ENCODE data around the gene ZC2HC1C.
"Not testable (repeated sequence)": the region's sequence is repeated elsewhere in the genome, so short reads cannot be mapped to it uniquely, and the experiment has no call there.

The ZC2HC1C gene

DNA sequence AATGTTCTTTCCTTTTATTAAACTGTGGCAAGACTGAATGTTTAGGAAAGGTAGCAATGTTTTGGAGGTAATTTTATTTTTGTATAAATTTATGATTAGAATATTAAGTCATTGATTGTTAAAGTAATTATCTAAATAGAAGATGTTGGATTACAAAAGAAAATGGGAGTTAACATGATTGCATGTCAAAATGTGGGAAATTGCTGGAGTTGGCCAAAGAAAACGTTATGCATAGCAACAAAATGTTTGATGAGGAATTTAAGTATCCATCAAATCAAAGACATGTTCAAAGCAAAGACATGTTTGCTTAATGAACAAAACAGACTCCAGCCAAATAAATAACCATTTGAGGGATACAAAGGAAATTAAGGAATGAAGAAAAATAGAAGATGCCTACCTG, 15.0 kb upstream of the ZC2HC1C start:
- no peak for FAIRE-seq
- no peak for DNase-seq (ENCODE audit: low spot score)

- FAIRE-seq = no peak
- no peak for DNase-seq (ENCODE audit: low spot score)
Observed at GRCh38 chr14:75059642-75060041, 9.8 kb upstream of the ZC2HC1C start.

DNA sequence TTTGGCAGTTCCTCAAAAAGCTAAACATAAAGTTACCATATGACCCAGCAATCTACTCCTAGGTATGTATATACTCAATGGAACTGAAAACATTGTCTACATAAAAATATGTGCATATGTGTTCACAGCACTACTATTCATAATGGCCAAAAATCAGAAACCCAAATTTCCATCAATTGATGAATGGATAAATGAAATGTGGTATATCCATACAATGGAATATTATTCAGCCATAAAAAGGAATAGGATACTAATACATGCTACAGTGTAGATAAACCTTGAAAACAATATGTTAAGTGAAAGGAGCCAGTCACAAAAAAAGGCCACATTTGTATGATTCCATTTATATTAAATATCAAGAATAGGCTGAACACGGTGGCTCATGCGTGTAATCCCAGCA, 9.0 kb upstream of the ZC2HC1C start:
- FAIRE-seq (no peak), DNase-seq (ENCODE audit: low spot score) (no peak)

DNA sequence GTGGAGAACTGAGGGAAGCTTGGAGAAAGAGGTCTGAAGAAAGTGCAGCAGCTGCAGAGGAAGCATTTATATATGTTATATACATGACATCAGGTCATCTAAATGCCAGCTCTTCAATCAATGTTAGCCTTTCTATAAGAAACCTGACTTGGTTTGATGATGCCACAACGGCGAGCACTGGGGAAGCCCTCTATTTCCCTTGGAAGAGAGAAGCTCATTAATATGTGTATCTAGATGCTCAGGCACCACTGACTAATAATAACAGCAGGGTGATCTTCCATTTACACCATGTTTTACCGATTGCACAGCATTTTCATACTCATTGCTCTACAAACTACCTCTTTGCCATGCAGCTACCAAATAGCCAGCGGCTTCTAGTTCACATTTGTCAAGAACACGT, 6.4 kb upstream of the ZC2HC1C start:
- no peak for DNase-seq (ENCODE audit: low spot score)
- FAIRE-seq = no peak

DNA sequence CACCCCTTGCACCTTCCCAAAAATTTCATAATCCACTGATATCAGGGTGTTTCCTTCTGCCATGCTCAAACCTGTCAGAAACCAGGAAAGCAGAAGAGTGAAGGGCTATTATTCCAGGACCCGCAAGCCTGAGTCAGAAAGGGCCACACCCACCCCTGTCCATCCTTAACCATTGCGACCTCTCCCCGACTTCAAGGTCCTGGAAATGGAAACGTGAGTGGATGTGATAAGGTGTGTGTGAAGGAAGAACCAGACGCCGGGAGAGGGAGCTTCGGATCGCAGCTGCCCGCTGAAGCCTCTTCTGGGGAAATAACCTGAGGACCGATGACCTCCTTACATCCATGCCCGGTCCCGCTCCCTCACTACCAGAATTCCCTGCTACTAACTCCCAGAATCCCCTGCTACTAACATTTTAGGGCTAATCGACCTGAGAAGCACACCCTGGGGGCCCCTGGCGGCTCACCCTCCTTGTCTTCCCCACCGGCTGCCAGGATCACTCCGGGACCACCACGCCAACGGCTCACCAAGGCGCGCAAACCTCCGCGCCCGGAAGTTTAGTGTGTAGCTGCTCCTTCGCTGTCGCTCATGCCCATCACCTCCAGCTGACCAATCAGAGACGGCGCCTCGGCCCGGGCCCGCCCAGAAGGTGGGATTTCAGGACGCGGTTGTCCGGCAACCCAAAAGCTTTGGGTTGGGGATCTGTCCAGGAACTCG, 5.8 kb upstream of the ZC2HC1C start, which contains the start of gene ACYP1:
Gene ACYP1, minus strand, starts transcription at position 534 of the 714 bp plus-strand sequence. Its CDS starts 471 bp downstream, at position 63.
- FAIRE-seq = no peak
- peak; percentile 99 for DNase-seq (ENCODE audit: low spot score)

DNA sequence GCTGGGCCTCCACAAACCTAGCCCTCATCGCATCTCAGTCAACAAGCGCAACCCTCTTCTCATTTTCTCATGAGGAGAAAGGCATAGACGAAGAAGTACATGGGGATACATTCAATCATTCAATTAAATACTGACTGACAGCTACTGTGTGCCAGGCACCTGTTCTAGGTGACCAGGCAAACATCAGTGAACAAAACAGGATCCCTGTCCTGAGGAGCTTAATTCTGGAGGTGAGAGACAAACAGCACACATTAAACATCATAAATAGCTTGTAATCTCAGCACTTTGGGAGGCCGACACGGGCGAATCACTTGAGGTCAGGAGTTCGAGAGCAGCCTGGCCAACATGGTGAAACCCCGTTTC, 5.3 kb upstream of the ZC2HC1C start:
- FAIRE-seq (no peak), DNase-seq (ENCODE audit: low spot score) (no peak)

DNA sequence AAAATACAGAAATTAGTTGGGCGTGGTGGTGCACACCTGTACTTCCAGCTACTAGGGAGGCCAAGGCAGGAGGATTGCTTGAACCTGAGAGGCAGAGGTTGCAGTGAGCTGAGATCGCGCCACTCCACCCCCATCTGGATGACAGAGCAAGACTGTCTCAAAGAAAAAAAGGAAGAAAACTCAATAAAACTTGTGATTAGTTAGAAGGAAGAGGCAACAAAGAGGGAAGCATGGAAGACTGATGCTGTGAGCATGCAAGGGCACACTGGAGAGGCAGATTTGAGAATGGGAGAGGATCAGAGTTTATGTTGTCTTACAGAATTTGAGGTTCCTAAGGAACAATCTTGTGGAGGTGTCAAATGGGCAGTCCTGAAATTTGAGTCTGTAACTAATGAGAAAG, 2.8 kb upstream of the ZC2HC1C start:
- DNase-seq (ENCODE audit: low spot score) (no peak), FAIRE-seq (no peak)

DNA sequence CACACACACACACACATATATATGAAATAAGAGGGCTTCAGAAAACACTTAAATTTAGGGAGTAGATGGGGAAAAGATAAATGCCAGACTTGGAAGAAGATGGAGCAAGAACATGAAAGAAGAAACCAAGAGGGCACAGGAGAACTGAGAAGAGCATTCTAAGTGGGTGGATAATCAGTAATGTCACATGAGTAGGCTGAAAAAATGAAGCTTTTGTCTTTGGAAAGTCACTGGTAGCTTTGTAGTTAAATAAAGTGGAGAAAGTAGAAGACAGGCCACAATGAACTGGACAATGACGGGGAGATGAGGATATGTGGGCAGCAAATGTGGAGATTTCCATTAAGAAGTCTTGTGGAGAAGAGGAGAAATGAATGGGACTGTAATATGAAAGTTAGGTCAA, 2.2 kb upstream of the ZC2HC1C start:
- no peak for DNase-seq (ENCODE audit: low spot score)
- no peak for FAIRE-seq

GRCh38 chr14:75067765-75068164, 1.7 kb upstream of the ZC2HC1C start:
- not testable (repeated sequence) for FAIRE-seq; DNase-seq (ENCODE audit: low spot score)

GRCh38 chr14:75068294-75069120, 934 bp upstream of the ZC2HC1C start:
- no peak for FAIRE-seq

GRCh38 chr14:75069811-75070145, 337 bp downstream of the ZC2HC1C start:
- FAIRE-seq (no peak), DNase-seq (ENCODE audit: low spot score) (no peak)

More at GRCh38 chr14:75068294-75069120, 934 bp upstream of the ZC2HC1C start:
- no peak for DNase-seq (ENCODE audit: low spot score)

DNA sequence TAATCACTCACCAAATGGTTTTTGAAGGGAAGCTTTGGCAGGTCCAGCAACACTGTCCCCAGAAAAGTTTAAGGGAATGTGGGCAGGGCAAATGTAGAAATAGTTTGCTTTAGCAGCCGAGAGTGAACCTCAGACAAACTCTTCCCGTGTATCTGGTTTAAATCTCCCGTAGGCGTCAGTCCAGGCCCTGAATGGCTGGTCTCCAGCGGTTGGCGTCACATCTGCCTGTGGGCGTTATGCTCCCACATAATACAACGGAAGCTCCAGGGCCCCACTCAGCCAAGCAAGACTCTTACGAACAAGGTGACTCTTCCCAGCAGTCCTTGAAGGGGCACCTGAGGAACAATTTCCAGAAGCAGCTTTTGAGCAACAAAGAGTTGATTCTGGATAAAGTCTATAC, 942 bp downstream of the ZC2HC1C start:
- DNase-seq (ENCODE audit: low spot score) (no peak), FAIRE-seq (no peak)

GRCh38 chr14:75077794-75078193, 8.4 kb downstream of the ZC2HC1C start:
- FAIRE-seq = no peak
- DNase-seq (ENCODE audit: low spot score) = no peak

DNA sequence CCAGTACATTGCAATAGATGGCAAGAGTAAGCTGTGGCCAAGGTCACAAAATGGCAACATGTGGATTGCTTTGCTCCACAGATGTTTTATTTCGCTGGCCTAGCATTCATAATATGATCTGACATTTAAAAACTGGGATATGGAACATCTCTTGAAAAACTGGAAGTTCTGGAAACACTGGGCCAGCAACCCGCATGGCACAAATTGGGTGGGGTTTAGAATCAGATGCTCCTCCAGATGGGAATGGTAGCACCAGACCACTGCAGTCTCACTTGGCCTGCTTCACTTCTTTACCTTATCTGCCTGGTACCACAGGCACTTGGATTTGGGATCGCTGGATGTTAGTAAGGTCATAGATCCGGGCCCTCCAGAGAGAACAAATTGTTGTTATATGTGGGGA, 10.1 kb downstream of the ZC2HC1C start:
- no peak for DNase-seq (ENCODE audit: low spot score)
- FAIRE-seq = no peak

DNA sequence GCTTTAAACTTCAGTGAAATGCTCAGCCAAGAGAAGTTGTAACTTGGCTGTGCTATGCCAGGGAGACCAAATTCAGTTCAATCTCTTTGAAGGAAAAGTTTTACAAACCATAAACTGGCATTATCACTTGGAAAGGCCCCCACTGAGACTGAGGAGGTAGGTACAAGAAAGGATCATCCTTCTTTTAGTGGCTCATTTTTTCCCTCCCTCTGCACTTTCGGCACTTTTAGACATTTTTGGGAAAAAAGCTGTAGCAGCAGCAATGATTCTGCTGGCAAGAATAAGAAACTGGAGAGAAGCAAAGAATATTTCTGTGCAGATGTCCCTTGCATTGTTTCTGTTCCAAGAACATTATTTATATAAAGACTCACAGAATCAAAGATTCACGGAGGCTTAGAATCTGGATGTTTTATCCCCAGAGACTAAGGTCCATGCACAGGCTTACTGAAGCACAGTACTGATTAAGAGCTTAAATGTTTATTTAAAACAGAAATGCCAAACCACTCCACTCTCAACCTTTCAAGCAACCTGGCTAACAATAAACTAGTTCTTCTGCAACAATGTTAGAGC, 12.3 kb downstream of the ZC2HC1C start:
- DNase-seq (ENCODE audit: low spot score) = no peak
- no peak for FAIRE-seq

- no peak for FAIRE-seq
- no peak for DNase-seq (ENCODE audit: low spot score)
Observed at GRCh38 chr14:75083271-75083670, 13.8 kb downstream of the ZC2HC1C start.

- no peak for DNase-seq (ENCODE audit: low spot score)
- peak; percentile 55 for FAIRE-seq
Observed at GRCh38 chr14:75084513-75084912, 15.1 kb downstream of the ZC2HC1C start.

GRCh38 chr14:75088153-75088552, 18.7 kb downstream of the ZC2HC1C start:
- FAIRE-seq = no peak

DNA sequence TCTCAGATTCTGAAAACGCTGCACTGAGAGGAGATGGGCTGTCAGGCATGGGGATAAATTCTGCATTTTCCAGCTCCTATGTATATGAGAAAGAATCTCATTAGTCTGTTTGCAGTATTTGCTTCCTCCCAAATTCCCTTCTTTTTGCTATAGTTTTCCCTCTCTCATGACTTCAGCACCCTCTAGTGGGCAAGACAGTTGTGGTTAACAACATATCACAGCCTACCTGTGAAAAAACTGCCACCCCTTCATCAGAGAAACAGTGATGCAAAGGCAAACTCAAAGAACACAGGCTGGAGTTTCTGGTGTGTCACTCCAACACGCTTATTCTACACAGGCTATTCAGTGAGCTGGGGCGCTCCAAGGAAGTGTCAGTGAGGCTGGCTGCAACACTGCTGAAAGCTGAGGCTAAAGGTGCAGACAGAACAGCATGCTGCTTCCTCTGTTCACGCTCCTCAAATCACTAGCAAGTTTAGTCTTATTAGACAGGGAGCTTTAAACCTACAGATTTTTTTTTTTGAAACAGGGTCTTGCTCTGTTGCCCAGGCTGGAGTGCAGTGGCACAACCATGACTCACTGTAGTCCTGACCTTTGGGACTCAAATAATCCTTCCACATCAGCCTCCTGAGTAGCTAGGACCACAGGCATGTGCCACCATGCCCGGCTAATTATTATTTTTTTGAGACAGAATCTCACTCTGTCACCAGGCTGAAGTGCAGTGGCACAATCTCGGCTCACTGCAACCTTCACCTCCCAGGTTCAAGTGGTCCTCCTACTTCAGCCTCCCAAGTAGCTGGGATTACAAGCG, 19.3 kb downstream of the ZC2HC1C start:
- peak; percentile 66 for DNase-seq (ENCODE audit: low spot score)
- peak; percentile 79 for FAIRE-seq

More at GRCh38 chr14:75088153-75088552, 18.7 kb downstream of the ZC2HC1C start:
- DNase-seq (ENCODE audit: low spot score) = no peak

DNA sequence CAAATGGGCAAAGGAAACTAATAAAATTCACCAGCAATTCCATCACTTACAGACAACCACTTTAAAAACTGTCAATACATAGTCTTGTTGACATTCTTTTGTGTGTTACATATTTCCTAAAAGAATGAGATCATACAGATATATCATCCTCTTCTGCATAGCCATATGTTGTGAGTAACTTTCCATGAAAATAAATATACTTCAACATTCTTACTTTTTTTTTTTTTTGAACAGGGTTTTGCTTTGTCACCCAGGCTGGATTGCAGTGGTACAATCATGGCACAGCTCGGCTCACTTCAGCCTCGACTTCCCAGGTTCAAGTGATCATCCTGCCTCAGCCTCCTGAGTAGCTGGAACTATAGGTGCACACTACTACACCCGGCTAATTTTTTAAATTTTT, 20.9 kb downstream of the ZC2HC1C start:
- FAIRE-seq = no peak
- DNase-seq (ENCODE audit: low spot score) = no peak

DNA sequence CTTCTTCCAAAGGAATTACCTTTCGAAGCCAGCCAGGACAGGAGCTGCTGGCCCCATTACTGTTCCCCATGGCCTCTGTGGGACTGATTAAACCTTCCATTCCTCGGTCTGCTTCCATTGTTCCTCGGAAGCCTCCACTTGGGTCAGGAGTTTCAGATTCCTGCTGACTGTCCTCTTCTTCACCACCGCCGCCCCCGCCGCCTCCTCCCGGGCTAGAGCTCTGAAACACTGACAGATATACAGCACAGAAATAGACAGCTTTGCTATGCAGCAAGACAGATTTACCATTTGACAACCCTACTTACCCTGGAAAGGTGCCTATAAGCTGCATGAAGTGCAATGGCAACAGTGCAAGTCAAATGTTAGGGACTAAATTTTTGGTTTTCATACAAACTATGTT, 21.8 kb downstream of the ZC2HC1C start:
- DNase-seq (ENCODE audit: low spot score) (no peak), FAIRE-seq (no peak)

GRCh38 chr14:75092698-75093097, 23.3 kb downstream of the ZC2HC1C start:
- FAIRE-seq (no peak), DNase-seq (ENCODE audit: low spot score) (no peak)
